B cell (primary cell): ENCODE data around the gene ATAD3C. TPM values are rescaled to one million over a fixed set of nuclear protein-coding genes. Genes with fewer than 3 reads are reported as not detected.

Experiments used
- ATAC-seq: fragments of 200-7000 bp; cut with Tn5 transposase; one replicate; pipeline ENCODE4 v1.10.0; 2021; ENCODE audit warnings: low read depth, mild to moderate bottlenecking, moderate number of reproducible peaks, moderate library complexity
- CTCF ChIA-PET: fragments of 350-600 bp; sonication (Branson Sonifier 250); formaldehyde crosslinking; loops from one replicate; lab custom pipeline; 2021; ENCODE audit warnings: antibody characterized with exemption, inconsistent platforms; lab: Charles Lee
- POLR2A ChIA-PET: fragments of 350-600 bp; sonication (Branson Sonifier 250); formaldehyde crosslinking; loops from one replicate; lab custom pipeline; 2021; ENCODE audit warnings: antibody characterized with exemption; lab: Charles Lee
- DNase-seq: peaks from one replicate; pipeline ENCODE4 v3.0.0; 2013
- H2AFZ ChIP-seq: 2 replicates; pipeline ENCODE4 v1.6.1; 2012; ENCODE audit warnings: mild to moderate bottlenecking, low read depth, low read length; ENCODE audit not compliant: insufficient read depth, poor library complexity, severe bottlenecking
- H3K27ac ChIP-seq, 2 donors: 1 replicate in 1 of 2; 2 replicates in 1 of 2; pipeline ENCODE4 v1.5.1; 2012 to 2013; ENCODE audit warnings: low read length in 2 of 2, mild to moderate bottlenecking in 2 of 2, moderate library complexity in 1 of 2
- H3K27me3 ChIP-seq, 4 experiments: fragments of 200-600 bp in 1 of 4; sonication (generic) in 1 of 4; replicated peaks in 1 of 4; 1 replicate in 2 of 4; 2 replicates in 2 of 4; pipeline versions ENCODE4 v1.6.1 to v1.7.0; 2013 to 2016; ENCODE audit warnings: low read length in 3 of 4, mild to moderate bottlenecking in 2 of 4, mixed read lengths in 1 of 4, moderate library complexity in 1 of 4; ENCODE audit not compliant: insufficient read depth in 4 of 4, control insufficient read depth in 3 of 4; ENCODE audit errors: control extremely low read depth in 1 of 4
- H3K36me3 ChIP-seq, 2 experiments: replicated peaks in 1 of 2; 1 replicate in 1 of 2; 2 replicates in 1 of 2; pipeline versions ENCODE4 v1.6.1 to v1.7.1; 2013; ENCODE audit warnings: low read length in 1 of 2; ENCODE audit not compliant: insufficient read depth in 2 of 2, control insufficient read depth in 1 of 2; ENCODE audit errors: control extremely low read depth in 1 of 2, extremely low read depth in 1 of 2
- H3K4me1 ChIP-seq, 2 donors: fragments of 200-600 bp in 1 of 2; sonication (generic) in 1 of 2; 1 replicate in 1 of 2; 2 replicates in 1 of 2; pipeline versions ENCODE4 v1.5.1 to v1.6.1; 2013 to 2017; ENCODE audit warnings: low read length in 2 of 2; ENCODE audit not compliant: control insufficient read depth in 2 of 2, insufficient read depth in 2 of 2
- H3K4me2 ChIP-seq: replicated peaks from 2 replicates; pipeline ENCODE3; 2012; ENCODE audit warnings: mild to moderate bottlenecking, low read depth, low read length; ENCODE audit not compliant: poor library complexity, severe bottlenecking
- H3K4me3 ChIP-seq, 5 experiments: fragments of 200-600 bp in 1 of 5; sonication (generic) in 1 of 5; 1 replicate in 3 of 5; 2 replicates in 2 of 5; pipeline versions ENCODE4 v1.5.1 to v1.7.0; 2011 to 2016; ENCODE audit warnings: low read length in 4 of 5, mild to moderate bottlenecking in 4 of 5, low read depth in 2 of 5, control low read depth in 1 of 5, moderate library complexity in 1 of 5; ENCODE audit not compliant: insufficient read depth in 1 of 5; ENCODE audit errors: control extremely low read depth in 1 of 5, extremely low read depth in 1 of 5
- H3K79me2 ChIP-seq: fragments of 200-600 bp; sonication (generic); one replicate; pipeline ENCODE4 v1.6.0; 2016; ENCODE audit warnings: low read length; ENCODE audit not compliant: control insufficient read depth, insufficient read depth
- H3K9ac ChIP-seq: fragments of 200-600 bp; sonication (generic); 2 replicates; pipeline ENCODE4 v1.6.1; 2017; ENCODE audit warnings: mild to moderate bottlenecking, low read length, moderate library complexity
- H3K9me3 ChIP-seq, 3 donors: one replicate each; pipeline versions ENCODE4 v1.6.1 to v1.7.1; 2013; ENCODE audit warnings: low read length in 2 of 3; ENCODE audit not compliant: control insufficient read depth in 2 of 3, insufficient read depth in 1 of 3; ENCODE audit errors: control extremely low read depth in 1 of 3
- H4K20me1 ChIP-seq: 2 replicates; pipeline ENCODE4 v1.6.0; 2012; ENCODE audit warnings: mild to moderate bottlenecking, low read length; ENCODE audit not compliant: insufficient read depth, control insufficient read depth, poor library complexity, severe bottlenecking
- H3K27ac Mint-ChIP-seq: one replicate; pipeline ENCODE4 v1.8.0; 2021; ENCODE audit warnings: mixed read lengths
- H3K27me3 Mint-ChIP-seq: one replicate; pipeline ENCODE4 v1.8.0; 2021; ENCODE audit warnings: mixed read lengths
- H3K4me1 Mint-ChIP-seq: one replicate; pipeline ENCODE4 v1.8.0; 2021; ENCODE audit warnings: mixed read lengths
- H3K4me3 Mint-ChIP-seq: one replicate; pipeline ENCODE4 v1.8.0; 2021; ENCODE audit warnings: mixed read lengths
- H3K9me3 Mint-ChIP-seq: one replicate; pipeline ENCODE4 v1.8.0; 2022; ENCODE audit warnings: mixed read lengths; ENCODE audit not compliant: insufficient read depth
- EZH2 ChIP-seq: IDR thresholded peaks from 2 replicates; pipeline ENCODE4 v1.6.1; 2012; ENCODE audit warnings: borderline replicate concordance, low read depth, mild to moderate bottlenecking, moderate library complexity, low read length; ENCODE audit not compliant: insufficient read depth, poor library complexity, severe bottlenecking
- WGBS: methylation state at CpG from one replicate; pipeline ENCODE4 v1.1.5; 2013; ENCODE audit warnings: missing lambda C conversion rate; ENCODE audit not compliant: insufficient coverage; 5-methylcytosine and 5-hydroxymethylcytosine counted together
- intact Hi-C: fragments of 100-400 bp; cut with micrococcal nuclease; formaldehyde crosslinking; loops from one replicate; pipeline ENCODE4 v1.10.0; 2022
- polyA plus RNA-seq: library from polyadenylated mRNA; depleted of rRNA; stranded (reverse); fragments of >200 nt; gene quantifications from 2 replicates; pipeline ENCODE4 v1.2.3, GENCODE V29; 2012
- total RNA-seq, 2 donors: library from RNA; stranded (reverse); fragments of 120-200 nt in 1 of 2; gene quantifications; 1 replicate in 1 of 2; 2 replicates in 1 of 2; pipeline versions ENCODE4 v1.2.3 to v1.2.4, GENCODE V29; 2013 to 2022
- TF ChIP-seq, protein P1 (sequence below): fragments of 200-600 bp; IDR thresholded peaks from one replicate; pipeline ENCODE4 v1.8.0; 2022; ENCODE audit warnings: antibody characterized with exemption, mild to moderate bottlenecking

The ATAD3C gene
- total and polyA plus RNA-seq, 2 donors (not counting 1 experiment from before 2014, with no cell fraction given): 0.20 to 1.1 TPM

DNA sequence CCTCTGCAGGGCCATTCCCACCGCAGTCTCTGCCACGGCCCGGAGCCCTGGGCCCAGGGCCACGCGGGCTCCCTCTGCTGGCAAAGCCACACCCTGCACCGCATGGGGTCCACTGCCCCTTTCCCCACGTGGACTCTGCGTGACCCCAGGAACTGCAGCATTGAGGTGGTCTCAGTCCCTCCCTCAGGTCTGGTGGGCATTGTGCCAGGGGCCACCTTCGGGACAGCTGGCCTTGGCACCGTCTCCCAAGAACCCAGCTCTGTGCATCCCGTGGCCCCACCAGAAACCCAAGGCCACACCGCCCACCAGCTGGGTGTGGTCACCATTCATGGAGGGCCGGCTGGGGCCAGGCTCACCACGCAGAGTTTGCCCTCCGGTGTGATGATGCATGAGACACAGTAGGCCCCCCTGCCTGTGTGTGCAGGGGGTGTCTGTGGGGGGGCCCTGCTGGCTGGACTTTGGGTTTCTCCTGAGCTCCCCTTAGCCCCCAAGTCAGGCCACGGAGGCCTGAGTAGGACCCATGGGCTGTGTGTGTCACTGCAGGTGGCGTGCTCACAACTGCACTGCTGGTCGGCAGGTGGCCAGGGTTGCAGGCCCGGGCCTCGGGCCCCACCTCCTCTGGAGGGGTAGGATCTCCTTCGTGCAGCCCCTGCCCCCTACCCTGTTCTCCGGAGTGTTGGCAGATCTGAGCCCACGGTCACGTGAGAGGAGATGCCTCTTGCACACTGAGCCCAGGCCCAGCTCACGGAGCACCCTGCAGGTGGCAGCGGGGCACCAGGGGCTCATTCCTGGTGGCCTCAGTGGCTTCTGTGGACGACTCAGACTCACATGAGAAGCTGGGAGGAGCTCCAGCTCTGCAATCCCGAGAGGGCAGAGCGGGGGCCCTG lies 8.2 kb upstream of the ATAD3C start:
- no peaks in the 10 kb centered on the region for H3K36me3 ChIP-seq
- peaks cover 9 to 15% of the 10 kb centered on the region in 2 donors for H3K4me1 ChIP-seq
- WGBS: 53% methylated on average over 29 of the region's 29 CpGs
- Mint-ChIP-seq H3K4me3 (no peak overlapping the region), H3K9me3 (no peaks in the 10 kb centered on the region), H3K4me1 (peaks cover 6% of the 10 kb centered on the region), H3K27ac (no peak overlapping the region), H3K27me3 (peaks cover 17% of the 10 kb centered on the region)
- ATAC-seq: peak; percentile 92
- no peak overlapping the region for H2AFZ ChIP-seq
- TF ChIP-seq, protein P1, sequence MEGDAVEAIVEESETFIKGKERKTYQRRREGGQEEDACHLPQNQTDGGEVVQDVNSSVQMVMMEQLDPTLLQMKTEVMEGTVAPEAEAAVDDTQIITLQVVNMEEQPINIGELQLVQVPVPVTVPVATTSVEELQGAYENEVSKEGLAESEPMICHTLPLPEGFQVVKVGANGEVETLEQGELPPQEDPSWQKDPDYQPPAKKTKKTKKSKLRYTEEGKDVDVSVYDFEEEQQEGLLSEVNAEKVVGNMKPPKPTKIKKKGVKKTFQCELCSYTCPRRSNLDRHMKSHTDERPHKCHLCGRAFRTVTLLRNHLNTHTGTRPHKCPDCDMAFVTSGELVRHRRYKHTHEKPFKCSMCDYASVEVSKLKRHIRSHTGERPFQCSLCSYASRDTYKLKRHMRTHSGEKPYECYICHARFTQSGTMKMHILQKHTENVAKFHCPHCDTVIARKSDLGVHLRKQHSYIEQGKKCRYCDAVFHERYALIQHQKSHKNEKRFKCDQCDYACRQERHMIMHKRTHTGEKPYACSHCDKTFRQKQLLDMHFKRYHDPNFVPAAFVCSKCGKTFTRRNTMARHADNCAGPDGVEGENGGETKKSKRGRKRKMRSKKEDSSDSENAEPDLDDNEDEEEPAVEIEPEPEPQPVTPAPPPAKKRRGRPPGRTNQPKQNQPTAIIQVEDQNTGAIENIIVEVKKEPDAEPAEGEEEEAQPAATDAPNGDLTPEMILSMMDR: peak; percentile 83
- TF ChIP-seq EZH2: no peak
- H3K9ac ChIP-seq: no peak overlapping the region
- no peak overlapping the region for H3K27ac ChIP-seq
- peak; percentile 69 for DNase-seq
- ChIA-PET POLR2A (no interaction called here), CTCF (interaction anchor here (0.7 to 2.5 kb wide), 8 partner anchors 11 to 458 kb away, joined by 3 to 9 read pairs (median 4); partner anchors contain the start of gene MRPL20)
- H3K79me2 ChIP-seq: no peaks in the 10 kb centered on the region
- peaks cover 0 to 34% (median 15%) of the 10 kb centered on the region in 4 experiments for H3K27me3 ChIP-seq
- no peaks in the 10 kb centered on the region for H4K20me1 ChIP-seq
- no peak overlapping the region for H3K4me3 ChIP-seq
- peaks cover 0 to 7% (median 0%) of the 10 kb centered on the region in 3 donors for H3K9me3 ChIP-seq
- peak overlapping the region; percentile 14 for H3K4me2 ChIP-seq
- intact Hi-C loops: loop anchor here (2.0 kb wide), 1 partner anchor 34 kb away; the partner anchor contains the start of gene MRPL20
